ENCODE data around the gene CYLD. TPM values are rescaled to one million over a fixed set of nuclear protein-coding genes. Genes with fewer than 3 reads are reported as not detected.

CYLD gene
- total RNA-seq, 4 donors from 2014 or later: 79.2 to 180 (median 92.4) TPM

DNA sequence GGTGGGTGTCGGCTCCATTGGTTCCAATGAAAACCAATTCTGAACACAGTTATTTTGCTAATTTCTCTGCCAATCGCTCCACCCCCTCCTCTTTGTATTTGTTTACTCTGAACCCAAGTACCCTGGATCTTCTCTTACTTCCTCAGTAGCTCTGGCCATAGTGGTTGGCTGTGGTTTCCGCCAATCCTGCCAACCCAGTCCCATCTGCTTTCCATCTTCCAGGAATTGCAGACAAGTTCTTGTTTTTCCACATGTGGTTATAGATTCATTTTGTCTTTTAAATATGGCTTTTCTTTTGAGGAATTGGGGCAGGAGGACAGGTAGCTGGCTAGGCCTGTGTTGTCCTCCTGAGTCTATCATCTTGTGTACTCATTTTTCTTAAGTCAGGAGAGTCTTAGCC is 92.0 kb downstream of the CYLD start:
- TF ChIP-seq, protein P1, sequence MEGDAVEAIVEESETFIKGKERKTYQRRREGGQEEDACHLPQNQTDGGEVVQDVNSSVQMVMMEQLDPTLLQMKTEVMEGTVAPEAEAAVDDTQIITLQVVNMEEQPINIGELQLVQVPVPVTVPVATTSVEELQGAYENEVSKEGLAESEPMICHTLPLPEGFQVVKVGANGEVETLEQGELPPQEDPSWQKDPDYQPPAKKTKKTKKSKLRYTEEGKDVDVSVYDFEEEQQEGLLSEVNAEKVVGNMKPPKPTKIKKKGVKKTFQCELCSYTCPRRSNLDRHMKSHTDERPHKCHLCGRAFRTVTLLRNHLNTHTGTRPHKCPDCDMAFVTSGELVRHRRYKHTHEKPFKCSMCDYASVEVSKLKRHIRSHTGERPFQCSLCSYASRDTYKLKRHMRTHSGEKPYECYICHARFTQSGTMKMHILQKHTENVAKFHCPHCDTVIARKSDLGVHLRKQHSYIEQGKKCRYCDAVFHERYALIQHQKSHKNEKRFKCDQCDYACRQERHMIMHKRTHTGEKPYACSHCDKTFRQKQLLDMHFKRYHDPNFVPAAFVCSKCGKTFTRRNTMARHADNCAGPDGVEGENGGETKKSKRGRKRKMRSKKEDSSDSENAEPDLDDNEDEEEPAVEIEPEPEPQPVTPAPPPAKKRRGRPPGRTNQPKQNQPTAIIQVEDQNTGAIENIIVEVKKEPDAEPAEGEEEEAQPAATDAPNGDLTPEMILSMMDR (IDR thresholded peaks at IDR 0.05): no peak
- TF ChIP-seq POLR2A (IDR thresholded peaks at IDR 0.05): no peak
- H3K9me3 ChIP-seq: no peaks in the 10 kb centered on the region
- no peak for DNase-seq
- no peak overlapping the region for H3K27ac ChIP-seq
- H3K4me1 ChIP-seq: no peaks in the 10 kb centered on the region
- 91 to 93% methylated on average over 3 of the region's 3 CpGs for WGBS, 2 donors
- intact Hi-C loops (cut with DNase I): no loop called here
- H3K27me3 ChIP-seq: no peaks in the 10 kb centered on the region
- no peak overlapping the region for H3K4me3 ChIP-seq (replicated peaks in 1 of 3)
- H3K36me3 ChIP-seq: no peaks in the 10 kb centered on the region

DNA sequence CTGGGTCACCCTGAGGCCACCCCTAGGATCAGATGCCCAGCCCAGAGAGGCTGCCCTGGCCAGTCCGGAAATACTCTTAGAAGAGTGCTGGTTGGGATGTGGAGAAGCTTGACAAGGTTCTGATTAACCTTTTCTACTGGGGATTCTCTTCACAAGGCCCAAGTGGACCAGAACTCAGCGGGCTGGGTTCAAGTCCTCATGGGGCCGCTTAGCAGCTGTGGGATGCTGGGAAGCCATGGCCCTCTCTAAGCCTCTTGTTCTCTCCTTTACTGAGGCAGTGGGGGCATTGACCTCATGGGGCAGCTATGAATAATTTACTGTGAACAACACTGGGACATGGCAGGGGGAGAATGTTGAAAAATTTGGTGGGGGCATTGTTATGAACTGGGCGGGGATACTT is 92.8 kb downstream of the CYLD start:
- no peaks in the 10 kb centered on the region for H3K27me3 ChIP-seq
- no peaks in the 10 kb centered on the region for H3K9me3 ChIP-seq
- H3K27ac ChIP-seq: no peak overlapping the region
- no peaks in the 10 kb centered on the region for H3K36me3 ChIP-seq
- intact Hi-C loops (cut with DNase I): no loop called here
- no peaks in the 10 kb centered on the region for H3K4me1 ChIP-seq
- no peak for TF ChIP-seq POLR2A (IDR thresholded peaks at IDR 0.05)
- TF ChIP-seq, protein P1 (IDR thresholded peaks at IDR 0.05): no peak
- 96 to 99% methylated on average over 3 to 4 of the region's 4 CpGs for WGBS, 2 donors
- H3K4me3 ChIP-seq (replicated peaks in 1 of 3): no peak overlapping the region
- DNase-seq: no peak

DNA sequence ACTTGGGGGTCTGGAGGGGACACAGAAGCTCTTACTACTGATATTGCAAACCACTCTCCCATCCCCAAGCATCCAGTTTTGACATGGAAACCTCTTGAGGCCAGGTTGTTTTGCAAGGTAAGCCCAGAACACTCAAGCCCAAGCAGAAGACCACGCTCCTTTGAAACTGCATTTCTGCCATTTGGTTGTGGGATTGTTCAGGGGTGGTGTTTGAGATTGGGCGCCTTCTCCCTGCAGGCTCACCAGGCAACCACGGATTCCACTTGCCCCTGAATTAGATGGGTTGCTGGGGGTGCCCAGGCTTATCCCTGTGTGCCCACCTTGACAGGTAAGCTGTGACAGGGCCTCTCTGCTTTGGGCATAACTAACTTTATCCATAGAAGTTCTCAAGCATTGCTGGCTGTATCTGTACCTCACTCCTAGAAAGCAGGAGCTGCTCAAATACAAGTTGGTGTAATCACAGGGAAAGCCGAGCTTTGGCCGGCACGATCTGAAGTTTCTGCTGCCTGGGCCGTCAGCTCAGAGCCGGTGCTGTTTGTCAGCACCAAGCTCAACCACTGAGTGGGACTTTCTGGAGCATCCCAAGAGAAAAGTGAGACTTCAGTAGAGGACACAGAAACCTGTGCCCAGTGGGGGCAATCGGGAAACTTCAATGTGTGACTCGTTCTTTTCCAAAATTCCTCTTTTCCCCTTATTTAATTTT is 93.6 kb downstream of the CYLD start:
- Histone ChIP-seq H3K4me3 (replicated peaks in 1 of 3) (no peak overlapping the region), H3K9me3 (no peaks in the 10 kb centered on the region), H3K27me3 (no peaks in the 10 kb centered on the region), H3K4me1 (no peaks in the 10 kb centered on the region), H3K36me3 (no peaks in the 10 kb centered on the region), H3K27ac (no peak overlapping the region)
- WGBS, 2 donors: 78 to 79% methylated on average over 9 to 10 of the region's 10 CpGs
- intact Hi-C loops (cut with DNase I): no loop called here
- no peak for DNase-seq
- TF ChIP-seq, protein P1 (IDR thresholded peaks at IDR 0.05): no peak
- no peak for TF ChIP-seq POLR2A (IDR thresholded peaks at IDR 0.05)

DNA sequence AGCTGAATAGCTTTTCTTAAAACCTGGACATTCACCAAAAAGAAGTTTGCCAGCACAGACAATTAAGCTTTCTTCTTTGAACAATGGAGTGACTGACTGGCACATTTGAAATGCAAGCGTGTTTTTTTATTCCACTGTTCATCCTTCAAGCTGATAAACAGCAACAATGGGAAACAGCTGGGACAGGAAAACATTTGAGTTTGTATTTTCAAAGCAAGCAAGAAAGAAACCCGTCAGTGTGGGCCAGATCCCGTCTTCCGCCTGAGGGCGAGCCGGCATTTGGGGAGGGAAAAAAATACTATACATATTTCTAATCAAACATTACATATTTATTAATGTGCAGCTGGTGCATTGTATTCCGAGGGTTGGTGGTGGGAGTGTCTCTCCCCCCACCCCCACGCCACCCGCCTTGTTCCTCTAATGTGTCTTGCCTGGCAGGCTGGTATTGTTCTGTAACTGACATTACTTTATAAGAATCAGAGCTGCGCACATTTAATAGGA is 94.3 kb downstream of the CYLD start:
- no peaks in the 10 kb centered on the region for H3K4me1 ChIP-seq
- no peak for DNase-seq
- WGBS, 2 donors: 79 to 86% methylated on average over 10 of the region's 10 CpGs
- TF ChIP-seq, protein P1 (IDR thresholded peaks at IDR 0.05): no peak
- TF ChIP-seq POLR2A (IDR thresholded peaks at IDR 0.05): no peak
- no peak overlapping the region for H3K4me3 ChIP-seq (replicated peaks in 1 of 3)
- intact Hi-C loops (cut with DNase I): no loop called here
- H3K27me3 ChIP-seq: no peaks in the 10 kb centered on the region
- no peak overlapping the region for H3K27ac ChIP-seq
- no peaks in the 10 kb centered on the region for H3K9me3 ChIP-seq
- no peaks in the 10 kb centered on the region for H3K36me3 ChIP-seq

DNA sequence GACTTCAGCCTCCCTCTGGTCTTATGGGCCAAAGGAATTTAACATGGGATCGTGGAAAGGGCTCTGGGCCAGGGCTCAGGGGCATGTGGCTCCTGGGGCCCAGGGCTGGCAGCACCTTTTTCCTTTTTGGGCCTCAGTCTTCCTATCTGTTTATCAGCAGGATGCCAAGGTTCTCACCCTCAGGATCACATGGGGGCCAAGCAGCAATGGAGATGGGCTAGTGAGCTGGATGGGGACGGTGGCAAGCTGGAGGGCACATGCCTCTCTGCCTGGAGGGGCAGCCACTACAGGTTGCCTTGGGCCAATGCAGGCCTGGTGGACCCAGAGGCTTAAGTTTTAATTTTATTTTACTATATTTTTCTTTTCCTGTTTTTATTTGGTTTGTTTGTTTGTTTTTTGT is 95.4 kb downstream of the CYLD start:
- Histone ChIP-seq H3K4me3 (replicated peaks in 1 of 3) (no peak overlapping the region), H3K4me1 (no peaks in the 10 kb centered on the region), H3K36me3 (no peaks in the 10 kb centered on the region), H3K27ac (no peak overlapping the region), H3K27me3 (no peaks in the 10 kb centered on the region), H3K9me3 (no peaks in the 10 kb centered on the region)
- 79 to 96% methylated on average over 2 of the region's 2 CpGs for WGBS, 2 donors
- no peak for DNase-seq
- TF ChIP-seq POLR2A (IDR thresholded peaks at IDR 0.05): no peak
- intact Hi-C loops (cut with DNase I): no loop called here
